OCI-LY3 (cell line): Measurements from ENCODE around the gene HMCN1.

Source experiments
- CTCF ChIP-seq: fragments of 200-600, 300-600 bp; sonication (generic); IDR thresholded peaks from 2 replicates; pipeline ENCODE4 v1.5.1; 2014; ENCODE audit warnings: antibody characterized with exemption, low read length, low read depth
- EZH2phosphoT487 ChIP-seq: fragments of 200-600 bp; shearing (Covaris generic); IDR thresholded peaks from 2 replicates; pipeline ENCODE4 v1.6.1; 2018; ENCODE audit warnings: antibody characterized with exemption, mixed run types, low read depth

- TF ChIP-seq CTCF (no peak), EZH2phosphoT487 (no peak)
These were observed 160.6 kb downstream of the HMCN1 start for GRCh38 chr1:185894791-185895190.
